CMK (cell line): ENCODE results near the gene FGF22.
"Not testable (repeated sequence)": the region's sequence is repeated elsewhere in the genome, so short reads cannot be mapped to it uniquely, and the experiment has no call there.

Source experiments
- DNase-seq: peaks from one replicate; pipeline ENCODE4 v3.0.0-alpha.2; 2010; ENCODE audit warnings: low read depth

Gene FGF22

GRCh38 chr19:622666-623065 lies 17.0 kb upstream of the FGF22 start:
- no peak for DNase-seq

- DNase-seq: no peak
These were observed 16.3 kb upstream of the FGF22 start for GRCh38 chr19:623175-623916.

GRCh38 chr19:623974-624373 lies 15.7 kb upstream of the FGF22 start:
- no peak for DNase-seq

GRCh38 chr19:624433-625109 lies 15.1 kb upstream of the FGF22 start:
- DNase-seq: no peak

GRCh38 chr19:625257-625656 lies 14.4 kb upstream of the FGF22 start:
- no peak for DNase-seq

- not testable (repeated sequence) for DNase-seq
These were observed 13.1 kb upstream of the FGF22 start for GRCh38 chr19:626566-626965.

DNA sequence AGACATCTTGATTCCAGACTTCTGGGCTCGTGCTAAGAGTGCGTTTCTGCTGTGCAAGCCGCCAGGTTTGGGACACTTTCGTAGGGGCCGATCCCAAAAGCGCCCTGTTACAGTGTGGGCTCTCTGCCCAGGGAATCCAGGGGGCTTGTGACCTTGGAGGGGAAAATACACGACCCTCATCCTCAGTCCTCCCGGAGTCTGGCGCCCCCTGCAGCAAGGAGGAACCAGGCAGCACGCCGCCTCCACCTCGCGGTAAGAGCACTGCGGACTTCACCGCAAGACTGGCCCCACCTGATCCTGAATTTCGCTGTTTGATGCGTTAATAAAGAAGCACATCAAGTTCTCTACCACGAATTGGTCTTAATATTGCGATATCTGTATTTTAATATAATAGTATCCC lies 11.5 kb upstream of the FGF22 start:
- no peak for DNase-seq

DNA sequence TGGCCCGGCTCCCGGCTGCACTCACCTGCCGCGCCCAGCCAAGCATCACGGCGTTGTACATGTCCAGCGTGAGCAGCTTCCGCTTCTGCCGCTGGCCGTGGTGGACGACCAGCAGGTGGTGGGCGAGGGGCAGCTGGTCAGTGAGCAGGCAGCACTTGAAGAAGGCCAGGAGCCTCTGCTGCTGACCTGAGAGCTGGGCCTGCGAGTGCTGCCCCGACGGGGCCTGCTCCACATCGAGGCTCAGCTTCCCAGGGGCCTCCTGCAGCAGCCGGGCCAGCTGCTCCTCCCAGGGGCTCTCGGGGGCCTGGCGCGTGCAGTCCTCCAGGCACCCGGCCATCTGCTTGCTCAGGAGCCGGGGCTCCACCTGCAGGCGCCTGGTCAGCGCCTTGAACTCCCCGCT lies 10.2 kb upstream of the FGF22 start:
- not testable (repeated sequence) for DNase-seq

GRCh38 chr19:629961-630714 lies 9.5 kb upstream of the FGF22 start:
- no peak for DNase-seq

- DNase-seq: no peak
These were observed 7.1 kb upstream of the FGF22 start for GRCh38 chr19:632579-633067.

DNA sequence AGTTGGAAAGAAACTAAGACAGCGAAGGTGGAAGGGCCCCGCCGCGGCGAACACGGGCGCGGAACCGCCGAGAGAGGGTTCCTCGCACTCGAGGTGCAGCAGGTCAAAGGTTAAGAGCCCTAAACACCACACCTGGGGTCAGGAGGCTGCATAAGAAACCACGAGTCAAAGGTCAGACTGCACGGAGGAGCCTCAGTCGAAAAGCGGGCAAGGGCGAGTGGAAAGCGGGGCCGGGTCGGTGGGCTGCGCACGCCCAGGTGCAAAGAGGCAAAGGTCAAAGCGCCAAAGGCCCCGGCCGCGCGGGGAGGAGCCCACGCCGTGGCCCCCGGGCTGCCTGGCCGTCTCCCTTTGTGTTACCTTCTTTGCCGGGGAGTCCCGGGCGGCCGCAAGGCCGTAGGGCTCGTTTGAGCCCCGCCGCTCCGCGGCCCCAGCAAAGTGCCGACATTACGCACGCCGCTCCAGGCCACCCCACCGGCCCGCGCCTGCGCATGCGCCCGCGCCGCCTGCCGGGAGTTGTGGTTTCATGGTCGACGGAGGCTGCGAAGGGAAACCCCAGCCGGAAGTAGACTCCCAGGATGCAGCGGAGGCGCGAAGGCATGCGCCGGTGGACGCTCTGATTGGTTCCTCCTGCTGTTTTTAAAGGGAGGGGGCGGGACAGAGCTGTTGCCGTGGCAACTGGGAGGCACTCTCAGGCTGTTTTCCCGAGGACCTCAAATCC lies 6.5 kb upstream of the FGF22 start, which contains the start of gene POLRMT:
Gene POLRMT, minus strand, starts transcription at position 470 of the 718 bp plus-strand sequence. Its CDS starts 25 bp downstream, at position 445.
- DNase-seq: peak; percentile 96

DNA sequence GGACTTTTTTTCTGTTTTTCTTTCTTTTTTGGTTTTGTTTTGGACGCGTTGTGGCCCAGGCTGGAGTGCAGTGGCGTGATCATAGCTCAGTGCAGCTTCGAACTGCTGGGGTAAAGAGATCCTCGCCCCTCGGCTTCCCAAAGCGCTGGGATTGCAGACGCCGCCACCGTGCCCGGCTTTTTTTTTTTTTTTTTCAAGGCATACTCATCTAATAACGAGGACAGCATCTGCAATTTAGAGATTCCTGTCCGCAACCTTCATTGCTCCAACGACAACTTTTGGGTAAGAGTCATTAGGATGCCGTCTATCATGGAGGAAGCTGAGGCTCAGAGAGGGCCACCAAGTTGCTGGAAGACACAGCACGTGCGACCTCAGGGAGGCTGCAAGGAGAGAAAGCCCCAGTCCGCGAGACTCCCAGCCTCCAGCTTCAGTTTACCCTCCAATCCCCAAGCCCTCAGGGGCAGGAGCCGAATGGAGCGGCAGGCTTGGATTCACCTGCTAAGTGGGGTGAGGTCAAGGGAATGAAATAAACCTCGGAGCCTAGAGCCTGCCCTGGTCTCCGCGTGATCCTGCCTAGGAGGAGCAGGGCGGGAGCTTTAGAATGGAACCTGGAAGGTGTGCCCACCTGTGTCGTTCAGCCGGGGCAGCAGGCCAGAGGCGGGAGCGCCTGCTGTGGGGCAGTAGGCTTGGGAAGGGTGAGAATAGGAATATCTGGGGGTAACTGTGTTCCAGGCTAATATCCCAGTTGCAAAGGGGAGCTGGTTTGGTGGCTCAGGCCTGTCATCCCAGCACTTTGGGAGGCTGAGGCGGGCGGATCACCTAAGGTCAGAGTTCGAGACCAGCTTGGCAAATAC lies 5.7 kb upstream of the FGF22 start:
- no peak for DNase-seq

GRCh38 chr19:634975-635652 lies 4.6 kb upstream of the FGF22 start:
- DNase-seq: no peak

DNA sequence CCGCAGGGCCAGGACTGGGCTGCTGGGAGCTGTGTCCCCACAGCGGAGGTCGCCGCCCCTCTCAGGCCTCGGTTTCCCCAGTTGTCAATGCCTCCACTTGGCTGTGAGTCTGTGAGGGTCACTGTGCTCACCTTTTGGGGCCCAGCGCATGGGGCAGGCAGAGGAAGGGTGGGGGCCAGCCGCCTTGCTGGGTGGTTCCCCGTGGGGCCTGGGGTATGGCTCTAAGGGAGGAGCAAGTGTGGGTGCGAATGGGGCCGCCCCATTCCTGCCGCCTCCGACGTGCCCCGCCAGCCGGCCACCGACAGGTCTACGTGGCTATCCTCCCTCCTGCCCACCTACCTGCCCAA lies 800 bp upstream of the FGF22 start:
- DNase-seq: no peak

DNA sequence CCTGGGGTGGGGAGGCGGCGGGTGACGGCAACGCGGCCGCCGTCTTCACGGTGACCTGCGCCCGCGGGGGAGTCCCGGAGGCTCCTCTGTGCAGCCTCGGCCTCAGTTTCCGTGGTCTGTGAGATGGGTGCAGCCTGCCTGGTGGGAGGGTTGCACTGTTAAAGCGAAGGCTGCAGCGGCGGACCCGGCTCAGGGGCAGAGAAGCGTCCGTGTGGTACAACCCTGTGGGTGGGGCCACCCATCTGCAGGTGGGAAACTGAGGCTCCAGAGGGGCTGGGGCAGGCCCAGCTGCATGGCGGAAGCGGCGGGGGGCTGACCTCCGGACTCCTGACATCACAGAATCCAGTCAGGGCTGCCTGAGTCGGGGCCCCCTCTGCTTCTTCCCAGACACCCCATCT lies 481 bp downstream of the FGF22 start:
- DNase-seq: no peak

GRCh38 chr19:640606-641189 lies 1.0 kb downstream of the FGF22 start:
- no peak for DNase-seq

- DNase-seq: no peak
These were observed 2.0 kb downstream of the FGF22 start for GRCh38 chr19:641702-642101.

GRCh38 chr19:642767-643727 lies 3.4 kb downstream of the FGF22 start:
- DNase-seq: no peak

- no peak for DNase-seq
These were observed 4.1 kb downstream of the FGF22 start for GRCh38 chr19:643736-644135.
